Astrocyte (in vitro differentiated cells and primary cell): ENCODE measurements around the gene MXD3.

ENCODE experiments used
- CTCF ChIP-seq: IDR thresholded peaks from 2 replicates; pipeline ENCODE4 v1.5.1; 2011; ENCODE audit warnings: low read depth, mild to moderate bottlenecking, inconsistent platforms, low read length, moderate library complexity; ENCODE audit not compliant: insufficient read depth
- EZH2 ChIP-seq: IDR thresholded peaks from 2 replicates; pipeline ENCODE4 v1.6.1; 2012; ENCODE audit warnings: mild to moderate bottlenecking, low read length, inconsistent platforms; ENCODE audit not compliant: insufficient read depth

- no peak for TF ChIP-seq CTCF
- no peak for TF ChIP-seq EZH2
These were observed 27.5 kb upstream of the MXD3 start for GRCh38 chr5:177339107-177339638.
